GM19397 (cell line): Measurements from ENCODE around the gene DDAH2.

ENCODE experiments used
- ATAC-seq: cut with Tn5 transposase; IDR thresholded peaks from one replicate; pipeline ENCODE4 v1.9.1; 2021; ENCODE audit warnings: mild to moderate bottlenecking, moderate library complexity; ENCODE audit not compliant: unreplicated experiment

Gene DDAH2

DNA sequence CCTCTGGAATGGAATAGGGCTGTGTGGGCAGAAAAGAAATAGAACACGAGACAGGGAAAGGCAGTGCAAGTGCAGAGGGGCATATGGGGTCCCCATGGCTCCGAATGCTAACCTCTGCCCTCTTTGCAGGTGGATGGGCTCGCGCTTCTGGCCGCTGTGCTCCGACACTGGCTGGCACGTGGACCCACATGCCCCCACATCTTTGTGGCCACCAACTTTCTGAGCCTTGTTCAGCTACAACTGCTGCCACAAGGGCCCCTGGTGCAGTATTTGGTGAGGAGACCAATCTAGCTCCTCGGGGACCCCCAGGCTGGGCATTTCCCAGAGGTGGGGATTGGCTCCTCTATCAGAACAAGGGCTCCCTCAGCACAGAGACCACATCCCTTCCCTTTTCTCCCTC lies 32.2 kb upstream of the DDAH2 start:
- no peak for ATAC-seq

DNA sequence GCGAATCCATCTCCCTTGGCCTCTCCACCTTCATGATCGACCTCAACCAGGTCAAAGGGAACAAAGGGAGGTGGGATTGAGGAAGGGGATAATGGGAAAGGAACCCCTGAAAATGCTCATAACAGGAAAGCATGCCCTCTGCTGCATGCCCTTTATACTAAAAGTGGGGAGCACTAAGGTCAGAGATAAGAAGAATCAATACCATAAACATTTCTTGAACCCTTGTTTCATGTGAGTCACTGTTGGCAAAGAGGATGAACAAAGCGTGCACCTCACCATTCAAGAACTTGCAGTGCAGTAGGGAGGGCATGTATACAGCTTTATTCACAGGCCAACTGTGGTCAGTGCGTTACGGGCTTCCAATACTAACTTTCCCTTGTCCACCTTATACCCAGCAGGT lies 31.7 kb upstream of the DDAH2 start:
- no peak for ATAC-seq

GRCh38 chr6:31758281-31758680 lies 29.2 kb upstream of the DDAH2 start:
- no peak for ATAC-seq

DNA sequence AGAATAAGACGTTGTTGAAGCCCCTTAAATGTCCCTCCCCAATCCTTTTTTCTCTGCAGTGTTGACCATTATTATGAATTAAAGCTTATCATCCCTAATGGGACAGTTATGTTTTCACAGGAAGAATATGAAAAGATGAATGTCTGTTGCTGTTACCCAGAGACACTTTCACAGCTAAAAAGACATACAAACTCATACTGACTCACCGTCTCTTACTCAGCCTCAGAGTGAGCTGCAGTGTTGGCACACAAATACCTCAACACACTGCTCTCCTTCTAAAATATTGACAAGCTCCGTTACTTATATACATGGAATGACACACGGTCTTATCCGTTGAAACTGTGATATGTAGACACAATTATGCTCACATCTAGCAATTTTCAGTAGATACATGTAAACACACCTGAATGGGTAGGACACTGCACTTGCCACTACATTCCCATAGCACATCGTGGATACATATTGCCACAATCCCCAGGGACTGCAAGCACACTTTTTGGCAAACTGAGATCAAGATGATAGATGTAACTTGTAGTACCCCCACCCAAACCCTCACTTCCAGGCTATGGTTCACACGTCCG lies 23.7 kb upstream of the DDAH2 start:
- ATAC-seq: no peak

DNA sequence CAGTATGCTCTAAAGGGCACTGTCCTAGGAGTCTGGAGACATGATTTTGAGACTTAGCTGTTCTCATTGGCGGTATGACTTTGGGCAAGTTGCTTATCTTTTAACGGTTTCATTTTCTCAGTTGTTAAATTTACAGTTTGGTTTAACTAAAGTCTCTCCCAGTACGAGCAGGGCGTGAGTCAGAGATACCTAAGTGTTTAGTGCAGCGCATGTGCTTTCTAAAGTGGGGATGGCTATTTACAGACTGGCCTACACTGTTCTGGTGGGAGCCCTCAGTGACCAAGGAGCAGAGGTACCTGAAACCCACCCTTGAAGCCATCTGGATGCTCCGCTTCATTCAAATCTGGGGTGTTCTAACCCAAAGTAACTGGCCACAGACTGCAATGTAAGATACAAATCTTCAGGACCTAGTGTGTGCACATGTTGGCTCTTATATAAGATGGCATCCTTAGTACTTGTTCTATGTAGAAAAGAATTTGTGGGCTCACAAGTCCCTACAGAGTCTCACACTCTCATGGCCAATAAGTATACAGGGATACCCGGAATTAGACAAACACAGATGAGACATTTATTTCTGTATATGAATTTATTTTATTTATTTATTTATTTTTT lies 21.4 kb upstream of the DDAH2 start:
- no peak for ATAC-seq

- no peak for ATAC-seq
Measured at GRCh38 chr6:31749301-31750036, 20.4 kb upstream of the DDAH2 start.

- no peak for ATAC-seq
Measured at GRCh38 chr6:31744422-31744821, 15.3 kb upstream of the DDAH2 start.

DNA sequence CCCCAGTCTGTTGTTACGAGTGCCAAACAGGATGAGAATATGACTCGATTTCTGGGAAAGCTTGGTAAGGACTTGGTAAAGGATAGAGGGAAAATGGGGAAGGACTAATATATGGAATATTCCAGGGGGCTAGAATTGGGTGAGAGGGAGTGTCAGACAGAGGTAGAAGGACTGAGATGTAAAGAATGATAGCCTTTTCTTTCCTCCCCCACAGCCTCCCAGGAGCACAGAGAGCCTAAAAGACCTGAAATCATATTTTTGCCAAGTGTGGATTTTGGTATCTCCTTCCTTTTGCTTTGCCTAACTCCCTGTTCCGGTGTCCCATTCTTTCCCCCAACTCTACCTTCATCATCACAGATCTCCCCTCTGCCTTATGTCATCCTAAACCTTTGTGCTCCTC lies 13.8 kb upstream of the DDAH2 start:
- no peak for ATAC-seq

DNA sequence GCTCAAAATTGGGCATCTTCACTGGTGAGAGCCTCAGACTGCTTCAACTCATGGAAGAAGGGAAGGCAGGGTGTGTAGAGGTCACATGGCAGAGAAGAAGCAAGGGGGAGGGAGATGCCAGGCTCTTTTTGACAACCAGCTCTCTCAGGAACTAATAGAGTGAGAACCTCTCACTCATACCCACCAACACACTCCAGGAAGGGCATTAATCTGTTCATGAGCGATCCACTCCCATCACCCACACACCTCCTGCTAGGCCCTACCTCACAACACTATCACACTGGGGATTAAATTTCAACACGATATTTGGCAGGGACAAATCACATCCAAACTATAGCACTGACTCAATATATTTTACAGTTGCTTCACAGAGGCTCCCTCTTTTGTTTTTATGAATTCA lies 12.7 kb upstream of the DDAH2 start:
- ATAC-seq: no peak

GRCh38 chr6:31740397-31741223 lies 11.5 kb upstream of the DDAH2 start:
- ATAC-seq: no peak

GRCh38 chr6:31739639-31740396 lies 10.7 kb upstream of the DDAH2 start, which contains the start of gene MSH5:
Gene MSH5 (plus strand): TSS chr6:31740005. CDS start chr6:31740467, 462 bp downstream.
- ATAC-seq: peak; percentile 71

DNA sequence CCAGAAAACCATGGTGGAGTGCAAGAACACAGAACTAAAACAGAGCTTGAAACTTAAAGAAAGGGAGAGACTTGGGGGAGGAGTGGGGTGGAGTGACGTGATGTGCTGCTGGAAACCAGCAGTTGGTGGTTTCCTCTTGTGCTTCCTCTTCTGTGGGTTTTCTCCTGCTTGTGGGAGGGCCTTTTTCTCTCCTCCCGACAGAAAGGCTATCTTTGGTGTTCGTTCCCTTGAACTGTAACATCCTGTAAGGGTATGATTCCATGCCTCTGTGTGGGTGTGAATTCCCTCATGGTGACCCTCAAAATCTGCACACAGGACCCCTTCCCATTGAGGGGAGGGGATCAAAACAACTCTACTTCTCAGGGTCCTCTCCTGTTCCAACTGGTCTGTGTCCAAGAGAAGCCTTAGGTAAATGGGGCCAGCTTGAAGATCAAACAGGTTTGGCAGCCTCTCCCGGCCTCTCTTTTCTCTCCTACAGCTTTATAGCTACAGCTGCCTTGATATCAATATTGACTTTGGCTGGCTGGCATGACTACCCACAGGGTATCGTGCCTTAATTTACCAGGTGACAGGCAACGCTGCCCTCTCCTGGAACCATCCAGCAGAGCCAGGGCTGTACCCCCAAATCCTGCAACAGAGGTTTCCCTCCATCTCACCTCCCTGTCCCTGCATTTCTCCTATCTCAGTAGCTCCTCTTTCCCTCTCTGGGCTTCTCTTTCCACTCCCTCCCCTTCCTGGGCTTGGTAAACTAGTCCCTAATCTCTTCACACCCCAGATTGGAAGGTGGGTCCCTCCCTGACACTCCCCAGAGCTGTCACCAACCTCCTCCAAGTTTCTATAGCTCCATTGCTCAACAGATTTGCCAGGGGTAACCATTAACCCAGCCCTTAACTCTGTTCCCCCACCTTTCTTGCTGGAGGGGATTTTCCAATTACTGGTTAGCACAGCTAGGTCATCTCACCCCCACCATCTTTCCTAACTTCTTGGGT lies 9.2 kb upstream of the DDAH2 start:
- ATAC-seq: no peak

GRCh38 chr6:31737315-31737990 lies 8.4 kb upstream of the DDAH2 start:
- no peak for ATAC-seq

- ATAC-seq: no peak
Measured at GRCh38 chr6:31736768-31737314, 7.7 kb upstream of the DDAH2 start.

DNA sequence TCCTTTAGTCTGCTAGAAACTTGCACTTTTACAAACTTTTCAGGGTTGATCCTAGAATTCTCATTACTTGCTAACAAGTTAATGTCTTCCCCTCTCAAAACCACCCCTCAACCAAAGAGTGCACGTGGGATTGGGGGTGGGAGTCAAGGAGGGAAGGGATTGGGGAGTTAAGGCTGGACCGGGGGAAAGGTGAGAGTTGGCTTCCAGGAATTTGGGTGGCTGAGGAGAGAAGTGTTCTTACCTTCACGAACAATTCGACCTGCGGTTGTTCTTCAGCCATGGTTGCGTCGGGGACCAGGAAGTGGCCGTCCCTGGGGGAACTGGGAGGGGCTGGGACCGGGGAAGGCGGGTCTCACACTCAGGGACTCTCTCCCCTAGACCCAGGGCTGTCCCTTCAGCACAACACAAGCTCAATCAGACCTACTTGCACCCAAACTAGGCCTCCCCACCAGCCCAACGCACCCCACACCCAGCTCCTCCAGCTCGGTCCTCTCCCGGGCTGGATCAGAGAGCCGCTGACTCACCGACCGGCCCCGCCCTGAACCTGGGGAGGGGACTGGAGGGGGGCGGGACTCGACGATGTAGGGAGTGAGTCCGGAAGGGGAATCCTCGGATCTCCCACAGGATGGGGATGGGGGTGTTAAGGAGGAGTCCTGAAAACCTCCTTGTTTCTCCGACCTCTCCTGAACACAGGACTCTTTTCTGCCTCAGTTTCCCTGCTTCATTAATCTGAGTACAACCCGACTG lies 7.1 kb upstream of the DDAH2 start, which contains the start of gene CLIC1:
Gene CLIC1 (minus strand): TSS at position 510 of the 747 bp plus-strand sequence. CDS start 230 bp downstream, at position 280.
- no peak for ATAC-seq

- no peak for ATAC-seq
Measured at GRCh38 chr6:31734821-31735406, 5.8 kb upstream of the DDAH2 start.

GRCh38 chr6:31734247-31734820 lies 5.2 kb upstream of the DDAH2 start:
- no peak for ATAC-seq
